ENCODE results near the gene GPC6.

DNA sequence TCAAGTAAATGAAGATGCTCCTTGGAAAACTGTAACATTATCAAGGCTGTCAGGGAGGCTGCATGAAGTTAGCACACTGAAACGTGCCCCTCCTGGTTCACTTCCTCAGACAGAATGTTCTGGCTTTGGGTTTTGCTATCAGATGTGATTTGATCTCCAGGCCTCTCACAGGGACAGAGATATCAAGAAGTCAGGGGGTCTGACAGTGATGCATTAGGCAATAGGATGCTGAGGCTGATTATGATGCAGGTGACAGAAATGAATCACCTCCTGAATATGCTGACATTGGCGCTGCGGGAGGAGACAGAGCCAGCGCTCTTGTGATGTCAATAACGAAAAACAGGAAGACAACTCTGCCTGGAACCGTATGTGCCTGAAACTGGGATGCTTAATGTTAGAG, 974.4 kb downstream of the GPC6 start:
- TF ChIP-seq, protein P1, sequence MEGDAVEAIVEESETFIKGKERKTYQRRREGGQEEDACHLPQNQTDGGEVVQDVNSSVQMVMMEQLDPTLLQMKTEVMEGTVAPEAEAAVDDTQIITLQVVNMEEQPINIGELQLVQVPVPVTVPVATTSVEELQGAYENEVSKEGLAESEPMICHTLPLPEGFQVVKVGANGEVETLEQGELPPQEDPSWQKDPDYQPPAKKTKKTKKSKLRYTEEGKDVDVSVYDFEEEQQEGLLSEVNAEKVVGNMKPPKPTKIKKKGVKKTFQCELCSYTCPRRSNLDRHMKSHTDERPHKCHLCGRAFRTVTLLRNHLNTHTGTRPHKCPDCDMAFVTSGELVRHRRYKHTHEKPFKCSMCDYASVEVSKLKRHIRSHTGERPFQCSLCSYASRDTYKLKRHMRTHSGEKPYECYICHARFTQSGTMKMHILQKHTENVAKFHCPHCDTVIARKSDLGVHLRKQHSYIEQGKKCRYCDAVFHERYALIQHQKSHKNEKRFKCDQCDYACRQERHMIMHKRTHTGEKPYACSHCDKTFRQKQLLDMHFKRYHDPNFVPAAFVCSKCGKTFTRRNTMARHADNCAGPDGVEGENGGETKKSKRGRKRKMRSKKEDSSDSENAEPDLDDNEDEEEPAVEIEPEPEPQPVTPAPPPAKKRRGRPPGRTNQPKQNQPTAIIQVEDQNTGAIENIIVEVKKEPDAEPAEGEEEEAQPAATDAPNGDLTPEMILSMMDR (IDR thresholded peaks at IDR 0.05; ENCODE audit: low read length), result no peak
- no peak for TF ChIP-seq EZH2phosphoT487 (IDR thresholded peaks at IDR 0.05; ENCODE audit: low read length)
- TF ChIP-seq EZH2 (optimal IDR thresholded peaks at IDR 0.05; ENCODE audit: low read depth, low read length), result no peak
